BLaER1 treated with 17β-estradiol and CSF1 and Interleukin-3, amounts not matched to agents 10 nM and 100 nM (cell line): Measurements from ENCODE around the gene CMKLR1.

Experiments used
- H3K27ac ChIP-seq, 11 experiments: shearing (Covaris generic); formaldehyde crosslinking; 2 replicates each; pipeline ENCODE4 v1.8.1; 2022
- H3K27me3 ChIP-seq, 11 experiments: shearing (Covaris generic); formaldehyde crosslinking; 2 replicates each; pipeline ENCODE4 v1.8.1; 2022
- H3K36me3 ChIP-seq, 11 experiments: shearing (Covaris generic); formaldehyde crosslinking; 2 replicates each; pipeline ENCODE4 v1.8.1; 2022
- H3K4me1 ChIP-seq, 10 experiments: shearing (Covaris generic); formaldehyde crosslinking; 2 replicates each; pipeline ENCODE4 v1.8.1; 2022
- H3K4me2 ChIP-seq, 11 experiments: shearing (Covaris generic); formaldehyde crosslinking; 2 replicates each; pipeline ENCODE4 v1.8.1; 2022
- H3K4me3 ChIP-seq, 10 experiments: shearing (Covaris generic); formaldehyde crosslinking; 2 replicates each; pipeline ENCODE4 v1.8.1; 2022
- H3K9ac ChIP-seq, 11 experiments: shearing (Covaris generic); formaldehyde crosslinking; 2 replicates each; pipeline ENCODE4 v1.8.1; 2022
- H3K9me3 ChIP-seq, 11 experiments: shearing (Covaris generic); formaldehyde crosslinking; replicated peaks in 1 of 11; 2 replicates each; pipeline ENCODE4 v1.8.1; 2022
- H4K20me1 ChIP-seq, 11 experiments: shearing (Covaris generic); formaldehyde crosslinking; 2 replicates each; pipeline ENCODE4 v1.8.1; 2022
- Cebpa-rat ChIP-seq, 11 experiments: shearing (Covaris generic); IDR thresholded peaks; 2 replicates each; pipeline ENCODE4 v1.8.1; 2022

CMKLR1 gene

GRCh38 chr12:108297895-108298760 lies 41.0 kb downstream of the CMKLR1 start:
- Histone ChIP-seq H3K4me1 (peaks cover 13 to 76% (median 17%) of the 10 kb centered on the region in 10 experiments; a peak in 19 of 20 replicates), H4K20me1 (peaks cover 0 to 100% (median 0%) of the 10 kb centered on the region in 11 experiments; a peak in 7 of 22 replicates), H3K9me3 (no peaks in the 10 kb centered on the region)

GRCh38 chr12:108297424-108297823 lies 41.7 kb downstream of the CMKLR1 start:
- Histone ChIP-seq H4K20me1 (peaks cover 0 to 100% (median 0%) of the 10 kb centered on the region in 11 experiments; a peak in 7 of 22 replicates), H3K4me2 (peak overlapping the region in 10 of 11 experiments; percentile 2 to 81 (median 35); a peak in 14 of 22 replicates), H3K36me3 (peaks cover 0 to 93% (median 0%) of the 10 kb centered on the region in 11 experiments; a peak in 6 of 22 replicates), H3K27ac (no peak overlapping the region), H3K9me3 (peaks cover 0 to 3% (median 0%) of the 10 kb centered on the region in 11 experiments; a peak in 1 of 22 replicates), H3K9ac (no peak overlapping the region), H3K27me3 (peaks cover 0 to 5% (median 0%) of the 10 kb centered on the region in 11 experiments; a peak in 1 of 22 replicates), H3K4me1 (peaks cover 13 to 69% (median 17%) of the 10 kb centered on the region in 10 experiments; a peak in 19 of 20 replicates), H3K4me3 (no peak overlapping the region)
- TF ChIP-seq Cebpa-rat (IDR thresholded peaks at IDR 0.05): no peak

More at GRCh38 chr12:108297895-108298760, 41.0 kb downstream of the CMKLR1 start:
- H3K4me3 ChIP-seq: no peak overlapping the region
- peak overlapping the region in 2 of 11 experiments; percentile 13 to 58; a peak in 3 of 22 replicates for H3K27ac ChIP-seq
- H3K36me3 ChIP-seq: peaks cover 0 to 93% (median 0%) of the 10 kb centered on the region in 11 experiments; a peak in 6 of 22 replicates
- peak overlapping the region in 1 of 11 experiments; percentile 17; a peak in 1 of 22 replicates for H3K9ac ChIP-seq
- peaks cover 0 to 5% (median 0%) of the 10 kb centered on the region in 11 experiments; a peak in 2 of 22 replicates for H3K27me3 ChIP-seq
- peak overlapping the region in 8 of 11 experiments; percentile 2 to 81 (median 23); a peak in 11 of 22 replicates for H3K4me2 ChIP-seq
- no peak for TF ChIP-seq Cebpa-rat (IDR thresholded peaks at IDR 0.05)

- H3K4me1 ChIP-seq: peaks cover 13 to 64% (median 17%) of the 10 kb centered on the region in 10 experiments; a peak in 19 of 20 replicates
- H3K27ac ChIP-seq: no peak overlapping the region
- H3K9me3 ChIP-seq: peaks cover 0 to 7% (median 0%) of the 10 kb centered on the region in 11 experiments; a peak in 1 of 22 replicates
- H3K27me3 ChIP-seq: peaks cover 0 to 5% (median 0%) of the 10 kb centered on the region in 11 experiments; a peak in 1 of 22 replicates
- no peak overlapping the region for H3K4me3 ChIP-seq
- H3K36me3 ChIP-seq: peaks cover 0 to 93% (median 0%) of the 10 kb centered on the region in 11 experiments; a peak in 6 of 22 replicates
- no peak overlapping the region for H3K9ac ChIP-seq
- no peak for TF ChIP-seq Cebpa-rat (IDR thresholded peaks at IDR 0.05)
- H4K20me1 ChIP-seq: peaks cover 0 to 100% (median 0%) of the 10 kb centered on the region in 11 experiments; a peak in 7 of 22 replicates
- peak overlapping the region in 10 of 11 experiments; percentile 8 to 81 (median 42); a peak in 16 of 22 replicates for H3K4me2 ChIP-seq
These were observed 42.2 kb downstream of the CMKLR1 start for GRCh38 chr12:108296945-108297344.

- Histone ChIP-seq H3K9me3 (peaks cover 0 to 7% (median 0%) of the 10 kb centered on the region in 11 experiments; a peak in 1 of 22 replicates), H3K27me3 (peaks cover 0 to 5% (median 0%) of the 10 kb centered on the region in 11 experiments; a peak in 1 of 22 replicates), H3K36me3 (peaks cover 0 to 93% (median 0%) of the 10 kb centered on the region in 11 experiments; a peak in 6 of 22 replicates), H3K4me1 (peaks cover 13 to 51% (median 17%) of the 10 kb centered on the region in 10 experiments; a peak in 19 of 20 replicates), H3K27ac (no peak overlapping the region), H3K4me3 (no peak overlapping the region), H3K4me2 (0 out of 22 replicates have a peak overlapping the region, but pooled peaks of 1 of the 11 experiments have one; percentile 81), H4K20me1 (peaks cover 0 to 100% (median 0%) of the 10 kb centered on the region in 11 experiments; a peak in 7 of 22 replicates), H3K9ac (no peak overlapping the region)
- no peak for TF ChIP-seq Cebpa-rat (IDR thresholded peaks at IDR 0.05)
These were observed 43.5 kb downstream of the CMKLR1 start for GRCh38 chr12:108295641-108296040.

GRCh38 chr12:108289350-108290161 lies 49.6 kb downstream of the CMKLR1 start:
- H3K9ac ChIP-seq: no peak overlapping the region
- no peaks in the 10 kb centered on the region for H3K27me3 ChIP-seq
- H3K4me3 ChIP-seq: no peak overlapping the region
- H4K20me1 ChIP-seq: peaks cover 0 to 86% (median 0%) of the 10 kb centered on the region in 11 experiments; a peak in 10 of 22 replicates
- H3K4me2 ChIP-seq: no peak overlapping the region
- no peak for TF ChIP-seq Cebpa-rat (IDR thresholded peaks at IDR 0.05)
- peaks cover 0 to 70% (median 0%) of the 10 kb centered on the region in 11 experiments; a peak in 6 of 22 replicates for H3K36me3 ChIP-seq
- no peaks in the 10 kb centered on the region for H3K4me1 ChIP-seq
- no peak overlapping the region for H3K27ac ChIP-seq
- peaks cover 0 to 7% (median 0%) of the 10 kb centered on the region in 11 experiments; a peak in 1 of 22 replicates for H3K9me3 ChIP-seq

GRCh38 chr12:108287227-108287626 lies 51.9 kb downstream of the CMKLR1 start:
- TF ChIP-seq Cebpa-rat (IDR thresholded peaks at IDR 0.05): no peak
- H3K4me1 ChIP-seq: peaks cover 13 to 22% (median 16%) of the 10 kb centered on the region in 10 experiments
- no peaks in the 10 kb centered on the region for H3K27me3 ChIP-seq
- H3K36me3 ChIP-seq: peaks cover 0 to 47% (median 0%) of the 10 kb centered on the region in 11 experiments; a peak in 6 of 22 replicates
- no peak overlapping the region for H3K4me3 ChIP-seq
- no peak overlapping the region for H3K9ac ChIP-seq
- H3K27ac ChIP-seq: no peak overlapping the region
- no peak overlapping the region for H3K4me2 ChIP-seq
- peaks cover 0 to 3% (median 0%) of the 10 kb centered on the region in 11 experiments; a peak in 1 of 22 replicates for H3K9me3 ChIP-seq
- peaks cover 0 to 63% (median 0%) of the 10 kb centered on the region in 11 experiments; a peak in 10 of 22 replicates for H4K20me1 ChIP-seq

- H3K4me1 ChIP-seq: peaks cover 14 to 26% (median 19%) of the 10 kb centered on the region in 10 experiments
- no peak for TF ChIP-seq Cebpa-rat (IDR thresholded peaks at IDR 0.05)
- H3K4me3 ChIP-seq: no peak overlapping the region
- H3K27me3 ChIP-seq: peaks cover 0 to 7% (median 0%) of the 10 kb centered on the region in 11 experiments; a peak in 1 of 22 replicates
- H3K36me3 ChIP-seq: peaks cover 0 to 25% (median 0%) of the 10 kb centered on the region in 11 experiments; a peak in 6 of 22 replicates
- H3K4me2 ChIP-seq: no peak overlapping the region
- H3K27ac ChIP-seq: no peak overlapping the region
- peaks cover 0 to 41% (median 0%) of the 10 kb centered on the region in 11 experiments; a peak in 10 of 22 replicates for H4K20me1 ChIP-seq
- H3K9me3 ChIP-seq: no peaks in the 10 kb centered on the region
- H3K9ac ChIP-seq: no peak overlapping the region
These were observed 54.1 kb downstream of the CMKLR1 start for GRCh38 chr12:108285016-108285415.
